IMR-90 (cell line): ENCODE data around the gene LDLRAD4. TPM values are rescaled to one million over a fixed set of nuclear protein-coding genes. Genes with fewer than 3 reads are reported as not detected.

Experiments used
- ATAC-seq: fragments of 200-7000 bp; cut with Tn5 transposase; 2 replicates; pipeline ENCODE4 v1.9.1; 2020; ENCODE audit warnings: low read depth, mild to moderate bottlenecking, moderate library complexity
- BruUV-seq: library from RNA; stranded (reverse); fragments of 400-500 nt; replicated peaks from 2 replicates; lab custom pipeline; 2021; lab: Mats Ljungman, UMichigan
- CTCF ChIA-PET: fragments of 300-600 bp; formaldehyde crosslinking; extraction: SDS; loops from one replicate; lab custom pipeline; 2021; ENCODE audit warnings: antibody characterized with exemption; lab: Yijun Ruan, JAX
- POLR2A ChIA-PET: fragments of 300-600 bp; sonication (Branson Sonifier 250); formaldehyde crosslinking; loops from one replicate; lab custom pipeline; 2022; ENCODE audit warnings: antibody characterized with exemption; ENCODE audit not compliant: unreplicated experiment; lab: Charles Lee
- DNase-seq: peaks from one replicate; pipeline ENCODE4 v3.0.0; 2013
- H2AFZ ChIP-seq: replicated peaks from 2 replicates; pipeline ENCODE3; 2013; ENCODE audit warnings: low read length, mild to moderate bottlenecking; ENCODE audit not compliant: poor library complexity
- H2AK5ac ChIP-seq: 2 replicates; pipeline ENCODE4 v1.6.1; 2013; ENCODE audit warnings: low read depth, low read length, inconsistent platforms
- H2AK9ac ChIP-seq: replicated peaks from 2 replicates; pipeline ENCODE3; 2013; ENCODE audit warnings: mild to moderate bottlenecking, low read depth, low read length, moderate library complexity; ENCODE audit not compliant: poor library complexity
- H2BK120ac ChIP-seq: 2 replicates; pipeline ENCODE4 v1.6.1; 2013; ENCODE audit warnings: low read depth, low read length, inconsistent platforms
- H2BK15ac ChIP-seq: 3 replicates; pipeline ENCODE4 v1.6.1; 2013; ENCODE audit warnings: low read depth, low read length, inconsistent platforms
- H2BK20ac ChIP-seq: 2 replicates; pipeline ENCODE4 v1.6.1; 2013; ENCODE audit warnings: low read depth, mild to moderate bottlenecking, inconsistent platforms, low read length, moderate library complexity
- H2BK5ac ChIP-seq: 2 replicates; pipeline ENCODE4 v1.6.1; 2013; ENCODE audit warnings: mild to moderate bottlenecking, low read depth, low read length, inconsistent platforms; ENCODE audit not compliant: poor library complexity, severe bottlenecking
- H3K14ac ChIP-seq: replicated peaks from 2 replicates; pipeline ENCODE4 v1.6.1; 2013; ENCODE audit warnings: low read depth, low read length, inconsistent platforms
- H3K18ac ChIP-seq: 2 replicates; pipeline ENCODE4 v1.6.1; 2013; ENCODE audit warnings: low read depth, low read length, control low read depth
- H3K23ac ChIP-seq: 2 replicates; pipeline ENCODE4 v1.6.1; 2013; ENCODE audit warnings: low read depth, low read length, inconsistent platforms
- H3K27ac ChIP-seq: 2 replicates; pipeline ENCODE4 v1.5.1; 2013; ENCODE audit warnings: mild to moderate bottlenecking, control low read depth, low read length; ENCODE audit not compliant: insufficient read depth
- H3K27me3 ChIP-seq: 2 replicates; pipeline ENCODE4 v1.6.1; 2013; ENCODE audit warnings: low read length; ENCODE audit not compliant: control insufficient read depth, insufficient read depth
- H3K36me3 ChIP-seq: 2 replicates; pipeline ENCODE4 v1.6.1; 2013; ENCODE audit warnings: low read length, mixed read lengths; ENCODE audit not compliant: control insufficient read depth, insufficient read depth
- H3K4ac ChIP-seq: 2 replicates; pipeline ENCODE4 v1.6.1; 2013; ENCODE audit warnings: low read depth, low read length, inconsistent platforms
- H3K4me1 ChIP-seq: 2 replicates; pipeline ENCODE4 v1.6.1; 2013; ENCODE audit warnings: low read length, mixed read lengths; ENCODE audit not compliant: control insufficient read depth, insufficient read depth
- H3K4me2 ChIP-seq: 2 replicates; pipeline ENCODE4 v1.6.1; 2013; ENCODE audit warnings: low read depth, mild to moderate bottlenecking, control low read depth, low read length, moderate library complexity
- H3K4me3 ChIP-seq: 2 replicates; pipeline ENCODE4 v1.5.1; 2013; ENCODE audit warnings: low read depth, mild to moderate bottlenecking, control low read depth, low read length, moderate library complexity; ENCODE audit not compliant: insufficient read depth
- H3K56ac ChIP-seq: 2 replicates; pipeline ENCODE4 v1.6.1; 2013; ENCODE audit warnings: low read length, inconsistent platforms; ENCODE audit not compliant: insufficient read depth; ENCODE audit errors: extremely low read depth
- H3K79me1 ChIP-seq, 2 experiments: 2 replicates each; pipeline ENCODE4 v1.6.1; 2013; ENCODE audit warnings: low read length in 2 of 2, inconsistent platforms in 1 of 2, low read depth in 1 of 2
- H3K9ac ChIP-seq: 2 replicates; pipeline ENCODE4 v1.6.1; 2013; ENCODE audit warnings: low read depth, low read length, control low read depth
- H3K9me1 ChIP-seq: 2 replicates; pipeline ENCODE4 v1.6.1; 2013; ENCODE audit warnings: low read length, inconsistent platforms; ENCODE audit not compliant: insufficient read depth
- H3K9me3 ChIP-seq: 2 replicates; pipeline ENCODE4 v1.6.1; 2013; ENCODE audit warnings: low read length; ENCODE audit not compliant: control insufficient read depth, insufficient read depth
- H4K20me1 ChIP-seq: 2 replicates; pipeline ENCODE4 v1.6.1; 2013; ENCODE audit warnings: low read length, inconsistent platforms; ENCODE audit not compliant: insufficient read depth
- H4K5ac ChIP-seq: 2 replicates; pipeline ENCODE4 v1.6.1; 2013; ENCODE audit warnings: mild to moderate bottlenecking, low read depth, low read length, control low read depth
- H4K8ac ChIP-seq, 2 experiments: 2 replicates each; pipeline ENCODE4 v1.6.1; 2013; ENCODE audit warnings: low read depth in 2 of 2, low read length in 2 of 2, control low read depth in 1 of 2, inconsistent platforms in 1 of 2
- H4K91ac ChIP-seq: 2 replicates; pipeline ENCODE4 v1.6.1; 2013; ENCODE audit warnings: low read depth, low read length, inconsistent platforms; ENCODE audit not compliant: insufficient read depth
- CEBPB ChIP-seq: IDR thresholded peaks from 2 replicates; pipeline ENCODE4 v1.6.1; 2012; ENCODE audit warnings: low read depth, low read length, improper control_type of control experiment
- MAZ ChIP-seq: IDR thresholded peaks from 2 replicates; pipeline ENCODE4 v1.6.1; 2012; ENCODE audit warnings: low read depth, mild to moderate bottlenecking, low read length, improper control_type of control experiment, moderate library complexity, borderline replicate concordance
- MXI1 ChIP-seq: IDR thresholded peaks from 2 replicates; pipeline ENCODE4 v1.6.1; 2012; ENCODE audit warnings: low read depth, mild to moderate bottlenecking, low read length, moderate library complexity, borderline replicate concordance
- POLR2A ChIP-seq: IDR thresholded peaks from 2 replicates; pipeline ENCODE4 v1.6.1; 2012; ENCODE audit warnings: mild to moderate bottlenecking, low read depth, low read length
- SMC3 ChIP-seq: fragments of 150-350 bp; IDR thresholded peaks from 2 replicates; pipeline ENCODE4 v1.6.1; 2016; ENCODE audit warnings: low read depth, mild to moderate bottlenecking, antibody characterized with exemption, low read length, moderate library complexity
- USF2 ChIP-seq: fragments of 150-350 bp; IDR thresholded peaks from 2 replicates; pipeline ENCODE4 v1.6.1; 2017; ENCODE audit warnings: mild to moderate bottlenecking, antibody characterized with exemption, low read length, low read depth
- WGBS, 2 experiments: methylation state at CpG; one replicate each; pipeline versions ENCODE4 v1.1.5 to v1.1.7; 2013; ENCODE audit warnings: missing lambda C conversion rate in 2 of 2; ENCODE audit not compliant: insufficient read length in 1 of 2; ENCODE audit errors: extremely low coverage in 2 of 2; 5-methylcytosine and 5-hydroxymethylcytosine counted together
- dilution Hi-C: fragments of 300-500 bp; cut with HindIII; formaldehyde crosslinking; loops from one replicate; pipeline ENCODE4 v1.14.3; 2018; ENCODE audit warnings: low sequenced_read_pairs; ENCODE audit not compliant: unreplicated experiment
- in situ Hi-C: fragments of 300-500 bp; cut with MboI; formaldehyde crosslinking; loops from 3 replicates; pipeline ENCODE4 v1.14.3; 2019; ENCODE audit warnings: low sequenced_read_pairs, inconsistent platforms, mixed read lengths
- intact Hi-C: fragments of 100-400 bp; cut with micrococcal nuclease; formaldehyde crosslinking; loops from 2 replicates; pipeline ENCODE4 v1.10.0; 2022
- polyA plus RNA-seq, 3 experiments: library from polyadenylated mRNA; depleted of rRNA; stranded (reverse); fragments of >200 nt; gene quantifications; 2 replicates each; pipeline ENCODE4 v1.2.3, GENCODE V29; 2012; ENCODE audit warnings: low replicate concordance in 1 of 3
- total RNA-seq: library from RNA; depleted of rRNA; stranded (reverse); fragments of >200 nt; gene quantifications from 2 replicates; pipeline ENCODE4 v1.2.3, GENCODE V29; 2012

Gene LDLRAD4
- total and polyA plus RNA-seq, 2 of the 4 experiments (the other 2 are of a cell fraction) = not detected

- Histone ChIP-seq H3K27me3 (peaks cover 4% of the 10 kb centered on the region), H2AK5ac (no peak overlapping the region), H3K56ac (no peak overlapping the region), H4K20me1 (no peaks in the 10 kb centered on the region), H3K27ac (no peak overlapping the region), H3K23ac (no peak overlapping the region), H3K4ac (no peak overlapping the region), H3K79me1 (no peaks in the 10 kb centered on the region), H4K5ac (no peak overlapping the region), H3K9ac (no peak overlapping the region), H3K36me3 (no peaks in the 10 kb centered on the region), H3K4me2 (no peak overlapping the region), H2AFZ (no peak overlapping the region), H2BK20ac (no peak overlapping the region), H3K4me1 (no peaks in the 10 kb centered on the region), H2BK120ac (no peak overlapping the region), H3K18ac (no peak overlapping the region), H3K9me1 (no peaks in the 10 kb centered on the region; the same call in 1 of the 2 replicates), H4K8ac (no peak overlapping the region), H4K91ac (no peak overlapping the region), H2BK5ac (no peak overlapping the region), H2AK9ac (peak overlapping the region; percentile 32), H3K14ac (no peak overlapping the region), H3K4me3 (no peak overlapping the region), H3K9me3 (no peaks in the 10 kb centered on the region), H2BK15ac (no peak overlapping the region)
- ChIA-PET POLR2A (no interaction called here), CTCF (no interaction called here)
- dilution Hi-C loops (no loop called here), intact Hi-C loops (no loop called here), in situ Hi-C loops (no loop called here)
- 47% methylated on average over 3 of the region's 13 CpGs; no CpG with 5 or more reads in 1 of the 2 experiments for WGBS, 2 experiments
- no TSS peak for BruUV-seq
- DNase-seq = no peak
- TF ChIP-seq POLR2A = no peak
- no peak for TF ChIP-seq USF2
- no peak for TF ChIP-seq CEBPB
- no peak for TF ChIP-seq MXI1
- TF ChIP-seq SMC3 = no peak
- TF ChIP-seq MAZ = no peak
- no peak for ATAC-seq
These were observed 20.8 kb downstream of the LDLRAD4 start for GRCh38 chr18:13239171-13239956.
